ENCODE data around the gene AKAP6. TPM values are rescaled to one million over a fixed set of nuclear protein-coding genes. Genes with fewer than 3 reads are reported as not detected.

Gene AKAP6
- total RNA-seq, 2 experiments from 2014 or later: 0.13 to 0.72 TPM

GRCh38 chr14:32571995-32572866, 243.1 kb downstream of the AKAP6 start:
- H2AFZ ChIP-seq (ENCODE audit: low read length): no peak overlapping the region
- H3K36me3 ChIP-seq (ENCODE audit: insufficient read depth, low read length): no peaks in the 10 kb centered on the region
- CTCF ChIA-PET (ENCODE audit: unreplicated experiment): no interaction called here
- TF ChIP-seq EZH2phosphoT487 (IDR thresholded peaks at IDR 0.05; ENCODE audit: borderline replicate concordance, low read depth, low read length) (no peak), CTCF (conservative IDR thresholded peaks at IDR 0.05; ENCODE audit: low read length) (no peak)
- no peaks in the 10 kb centered on the region for H4K20me1 ChIP-seq (ENCODE audit: insufficient read depth, low read length)
- DNase-seq (ENCODE audit: low spot score): no peak
- intact Hi-C loops (cut with micrococcal nuclease; ENCODE audit: unreplicated experiment): loop anchor here (10.0 kb wide), 1 partner anchor 1733 kb away; no protein-coding TSS in a partner anchor
- H3K4me2 ChIP-seq (ENCODE audit: low read length): no peak overlapping the region
- H3K9me3 ChIP-seq (ENCODE audit: low read length): no peaks in the 10 kb centered on the region
- no peak overlapping the region for H3K4me3 ChIP-seq (ENCODE audit: low read depth, low read length, poor library complexity, severe bottlenecking)
- H3K9me2 ChIP-seq (ENCODE audit: insufficient read depth, low read length): no peaks in the 10 kb centered on the region
- no TSS peak for BruUV-seq (replicated peaks)
- no peaks in the 10 kb centered on the region for H3K4me1 ChIP-seq (ENCODE audit: insufficient read depth, low read length, poor library complexity, severe bottlenecking)
- no peaks in the 10 kb centered on the region for H3K79me2 ChIP-seq (ENCODE audit: insufficient read depth, low read depth, low read length)
- POLR2A ChIA-PET: no interaction called here
- H3K27ac ChIP-seq (ENCODE audit: low read depth, low read length, poor library complexity, severe bottlenecking): no peak overlapping the region

GRCh38 chr14:32572867-32573150, 243.7 kb downstream of the AKAP6 start:
- H3K79me2 ChIP-seq (ENCODE audit: insufficient read depth, low read depth, low read length): no peaks in the 10 kb centered on the region
- no peaks in the 10 kb centered on the region for H3K36me3 ChIP-seq (ENCODE audit: insufficient read depth, low read length)
- CTCF ChIA-PET (ENCODE audit: unreplicated experiment): no interaction called here
- no peaks in the 10 kb centered on the region for H3K9me3 ChIP-seq (ENCODE audit: low read length)
- POLR2A ChIA-PET: no interaction called here
- H3K4me3 ChIP-seq (ENCODE audit: low read depth, low read length, poor library complexity, severe bottlenecking): no peak overlapping the region
- H3K9me2 ChIP-seq (ENCODE audit: insufficient read depth, low read length): no peaks in the 10 kb centered on the region
- H2AFZ ChIP-seq (ENCODE audit: low read length): no peak overlapping the region
- no peak overlapping the region for H3K27ac ChIP-seq (ENCODE audit: low read depth, low read length, poor library complexity, severe bottlenecking)
- TF ChIP-seq EZH2phosphoT487 (IDR thresholded peaks at IDR 0.05; ENCODE audit: borderline replicate concordance, low read depth, low read length): no peak
- no peak for TF ChIP-seq CTCF (conservative IDR thresholded peaks at IDR 0.05; ENCODE audit: low read length)
- DNase-seq (ENCODE audit: low spot score): no peak
- no peak overlapping the region for H3K4me2 ChIP-seq (ENCODE audit: low read length)
- intact Hi-C loops (cut with micrococcal nuclease; ENCODE audit: unreplicated experiment): loop anchor here (10.0 kb wide), 1 partner anchor 1732 kb away; no protein-coding TSS in a partner anchor
- no peaks in the 10 kb centered on the region for H4K20me1 ChIP-seq (ENCODE audit: insufficient read depth, low read length)
- no peaks in the 10 kb centered on the region for H3K4me1 ChIP-seq (ENCODE audit: insufficient read depth, low read length, poor library complexity, severe bottlenecking)
- no TSS peak for BruUV-seq (replicated peaks)

GRCh38 chr14:32574269-32574668, 245.2 kb downstream of the AKAP6 start:
- no peak overlapping the region for H3K27ac ChIP-seq (ENCODE audit: low read depth, low read length, poor library complexity, severe bottlenecking)
- H3K4me3 ChIP-seq (ENCODE audit: low read depth, low read length, poor library complexity, severe bottlenecking): no peak overlapping the region
- H3K4me2 ChIP-seq (ENCODE audit: low read length): no peak overlapping the region
- no TSS peak for BruUV-seq (replicated peaks)
- ChIA-PET POLR2A (no interaction called here), CTCF (ENCODE audit: unreplicated experiment) (no interaction called here)
- no peaks in the 10 kb centered on the region for H3K4me1 ChIP-seq (ENCODE audit: insufficient read depth, low read length, poor library complexity, severe bottlenecking)
- no peaks in the 10 kb centered on the region for H3K79me2 ChIP-seq (ENCODE audit: insufficient read depth, low read depth, low read length)
- H3K9me2 ChIP-seq (ENCODE audit: insufficient read depth, low read length): no peaks in the 10 kb centered on the region
- no peak for DNase-seq (ENCODE audit: low spot score)
- H3K36me3 ChIP-seq (ENCODE audit: insufficient read depth, low read length): no peaks in the 10 kb centered on the region
- intact Hi-C loops (cut with micrococcal nuclease; ENCODE audit: unreplicated experiment): loop anchor here (10.0 kb wide), 1 partner anchor 1731 kb away; no protein-coding TSS in a partner anchor
- TF ChIP-seq EZH2phosphoT487 (IDR thresholded peaks at IDR 0.05; ENCODE audit: borderline replicate concordance, low read depth, low read length) (no peak), CTCF (conservative IDR thresholded peaks at IDR 0.05; ENCODE audit: low read length) (no peak)
- H3K9me3 ChIP-seq (ENCODE audit: low read length): no peaks in the 10 kb centered on the region
- H2AFZ ChIP-seq (ENCODE audit: low read length): no peak overlapping the region
- H4K20me1 ChIP-seq (ENCODE audit: insufficient read depth, low read length): no peaks in the 10 kb centered on the region

Measured in OCI-LY7 (cell line).